Retinal pigment epithelial cell (primary cell): ENCODE data around the gene CMTM4.
A peak's percentile ranks its signal among the peaks of the same experiment; 100 is the strongest.

ENCODE experiments used
- DNase-seq: peaks from one replicate; pipeline ENCODE4 v3.0.0-alpha.2; 2010; ENCODE audit warnings: low read depth
- H3K4me3 ChIP-seq: 2 replicates; pipeline ENCODE4 v1.5.1; 2011; ENCODE audit warnings: mild to moderate bottlenecking, low read length, control low read depth, moderate library complexity
- TF ChIP-seq, protein P1 (sequence below): conservative IDR thresholded peaks from 2 replicates; pipeline ENCODE4 v1.5.1; 2011; ENCODE audit warnings: low read depth, low read length, control low read depth, inconsistent platforms

Gene CMTM4

DNA sequence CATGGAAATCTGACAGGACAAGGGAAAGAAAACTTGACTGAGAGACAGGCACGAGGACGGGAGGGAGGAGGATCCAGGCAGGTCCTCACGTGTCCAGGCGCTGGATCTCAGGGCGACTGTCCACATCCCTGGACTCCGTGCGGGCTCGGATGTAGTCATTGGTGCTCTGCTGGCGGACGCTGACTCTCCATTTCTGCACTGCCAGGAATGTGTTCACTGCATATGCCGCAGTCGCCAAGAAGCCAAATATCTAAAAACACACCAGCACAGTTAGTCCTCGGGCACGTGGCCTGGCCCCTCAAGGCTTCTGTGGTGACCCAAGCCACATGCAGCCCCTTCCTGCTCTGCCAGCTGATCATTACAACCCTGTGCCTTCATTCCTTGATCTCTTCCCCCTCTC is 74.6 kb downstream of the CMTM4 start:
- H3K4me3 ChIP-seq, result no peak overlapping the region
- DNase-seq, result no peak
- TF ChIP-seq, protein P1, sequence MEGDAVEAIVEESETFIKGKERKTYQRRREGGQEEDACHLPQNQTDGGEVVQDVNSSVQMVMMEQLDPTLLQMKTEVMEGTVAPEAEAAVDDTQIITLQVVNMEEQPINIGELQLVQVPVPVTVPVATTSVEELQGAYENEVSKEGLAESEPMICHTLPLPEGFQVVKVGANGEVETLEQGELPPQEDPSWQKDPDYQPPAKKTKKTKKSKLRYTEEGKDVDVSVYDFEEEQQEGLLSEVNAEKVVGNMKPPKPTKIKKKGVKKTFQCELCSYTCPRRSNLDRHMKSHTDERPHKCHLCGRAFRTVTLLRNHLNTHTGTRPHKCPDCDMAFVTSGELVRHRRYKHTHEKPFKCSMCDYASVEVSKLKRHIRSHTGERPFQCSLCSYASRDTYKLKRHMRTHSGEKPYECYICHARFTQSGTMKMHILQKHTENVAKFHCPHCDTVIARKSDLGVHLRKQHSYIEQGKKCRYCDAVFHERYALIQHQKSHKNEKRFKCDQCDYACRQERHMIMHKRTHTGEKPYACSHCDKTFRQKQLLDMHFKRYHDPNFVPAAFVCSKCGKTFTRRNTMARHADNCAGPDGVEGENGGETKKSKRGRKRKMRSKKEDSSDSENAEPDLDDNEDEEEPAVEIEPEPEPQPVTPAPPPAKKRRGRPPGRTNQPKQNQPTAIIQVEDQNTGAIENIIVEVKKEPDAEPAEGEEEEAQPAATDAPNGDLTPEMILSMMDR, result no peak

DNA sequence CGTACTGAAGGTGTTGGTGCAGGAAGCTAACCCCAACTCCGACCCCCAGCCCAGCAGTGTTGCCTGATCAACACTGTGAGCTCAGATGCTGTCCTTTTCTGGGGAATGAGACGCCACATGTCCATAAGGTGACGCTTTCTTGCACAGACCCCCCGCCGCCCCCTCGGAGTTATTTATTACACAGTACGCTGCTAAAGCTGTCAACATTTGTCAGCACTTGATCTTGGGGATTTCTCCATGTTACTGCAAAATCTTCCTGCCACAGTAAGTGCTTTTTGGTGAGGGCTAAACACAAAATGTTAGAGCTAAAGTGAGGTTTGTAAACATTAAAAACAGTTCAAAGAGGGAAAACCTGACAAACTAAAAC is 76.1 kb downstream of the CMTM4 start:
- no peak for DNase-seq
- H3K4me3 ChIP-seq, result no peak overlapping the region
- TF ChIP-seq, protein P1, result no peak

DNA sequence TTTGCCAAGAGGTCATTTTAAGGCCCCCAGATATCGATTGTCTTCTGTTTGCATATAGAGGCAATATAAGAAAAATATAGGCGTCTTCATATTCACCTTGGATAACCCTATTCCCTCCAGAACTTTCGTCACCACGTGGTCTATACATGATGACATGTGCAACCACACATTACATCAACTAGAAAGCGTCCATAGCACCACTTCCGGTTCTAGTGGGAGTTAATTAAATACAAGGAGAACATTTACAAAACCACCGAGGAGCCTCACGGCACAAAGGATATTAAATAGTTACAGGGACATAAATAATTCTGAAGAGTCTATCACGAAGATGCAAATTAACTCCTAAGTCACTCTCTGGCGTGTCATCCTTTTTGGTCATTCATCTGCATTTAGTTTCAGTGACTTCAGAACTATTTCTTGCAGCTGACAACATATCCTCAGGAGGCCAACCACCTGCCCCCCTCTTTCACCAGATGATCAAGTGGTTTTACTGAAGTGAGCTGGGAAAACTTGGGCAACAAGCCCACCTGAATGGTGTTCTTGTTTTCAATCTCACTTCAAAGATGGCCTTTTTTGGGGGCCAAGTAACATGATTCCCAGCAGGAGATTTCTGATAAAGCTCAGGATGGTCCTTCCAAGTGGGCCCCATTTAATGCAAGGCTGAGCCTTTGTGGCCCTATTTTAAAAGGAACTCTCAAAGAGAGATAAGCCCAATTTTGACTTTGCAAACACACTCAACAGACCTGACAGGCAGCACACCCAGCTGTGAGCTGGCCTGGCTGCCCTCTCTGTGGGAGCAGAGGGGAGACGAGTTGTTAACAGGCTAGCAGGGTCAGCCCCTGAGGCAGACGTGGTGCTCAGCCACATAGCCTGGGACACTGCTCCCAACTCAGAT is 76.8 kb downstream of the CMTM4 start:
- no peak overlapping the region for H3K4me3 ChIP-seq
- TF ChIP-seq, protein P1, result no peak
- no peak for DNase-seq

DNA sequence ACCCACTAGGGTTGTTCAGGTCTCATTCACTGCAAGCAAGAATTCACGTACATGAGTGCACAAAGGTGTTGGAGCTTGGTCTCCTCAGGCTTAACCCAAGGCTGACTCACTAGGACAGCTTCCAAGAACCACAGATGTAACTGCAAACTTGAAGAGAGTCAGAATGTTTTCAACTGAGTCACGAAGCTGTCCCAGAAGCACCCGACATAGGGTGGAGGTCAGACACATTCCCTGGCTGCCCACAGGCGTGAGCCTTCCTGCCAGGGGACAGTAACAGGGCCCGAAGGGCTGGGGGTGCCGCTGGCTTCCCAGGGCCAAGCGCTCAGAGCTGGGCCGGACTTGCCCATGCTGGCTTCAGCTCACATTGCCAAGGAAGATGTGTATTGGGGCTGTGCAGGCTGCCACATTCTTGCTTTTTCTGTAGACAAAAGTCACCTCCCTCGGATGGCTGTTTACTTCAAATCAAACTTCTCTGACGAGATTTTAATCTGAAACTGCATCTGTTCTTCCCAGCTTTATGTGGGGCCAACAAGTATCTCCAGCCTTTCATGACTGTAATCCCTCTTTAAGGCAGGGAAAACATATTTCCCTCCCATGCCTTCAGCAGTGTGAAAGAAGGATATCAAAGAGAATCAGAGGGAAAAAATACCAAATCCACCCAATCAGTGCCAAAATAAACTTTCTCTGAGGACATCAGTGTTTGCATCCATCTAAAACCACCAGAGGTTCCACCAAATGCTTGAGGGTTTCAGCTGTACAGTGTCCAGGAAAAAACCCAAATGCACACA is 77.8 kb downstream of the CMTM4 start:
- H3K4me3 ChIP-seq, result no peak overlapping the region
- TF ChIP-seq, protein P1, result no peak
- DNase-seq, result peak; percentile 64

DNA sequence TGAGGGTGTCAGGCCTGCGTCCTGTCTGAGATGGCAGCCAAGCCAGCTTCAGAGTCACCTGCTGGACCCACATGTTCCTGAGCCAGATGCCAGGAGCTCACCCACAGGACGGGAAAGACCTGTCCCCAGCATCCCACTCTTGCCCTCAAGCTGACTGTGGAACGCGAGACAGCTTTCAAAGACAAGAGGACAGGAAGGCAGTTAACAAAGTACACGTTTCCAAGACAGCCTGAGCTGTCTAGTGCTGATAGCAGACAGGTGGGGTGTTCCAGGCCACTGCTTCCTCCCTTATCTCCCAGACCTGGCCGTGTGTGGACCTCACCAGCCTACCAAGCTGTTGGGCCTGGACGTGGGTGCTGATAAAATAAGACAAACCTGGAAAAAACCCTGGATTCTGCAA is 78.8 kb downstream of the CMTM4 start:
- DNase-seq, result no peak
- TF ChIP-seq, protein P1, result no peak

DNA sequence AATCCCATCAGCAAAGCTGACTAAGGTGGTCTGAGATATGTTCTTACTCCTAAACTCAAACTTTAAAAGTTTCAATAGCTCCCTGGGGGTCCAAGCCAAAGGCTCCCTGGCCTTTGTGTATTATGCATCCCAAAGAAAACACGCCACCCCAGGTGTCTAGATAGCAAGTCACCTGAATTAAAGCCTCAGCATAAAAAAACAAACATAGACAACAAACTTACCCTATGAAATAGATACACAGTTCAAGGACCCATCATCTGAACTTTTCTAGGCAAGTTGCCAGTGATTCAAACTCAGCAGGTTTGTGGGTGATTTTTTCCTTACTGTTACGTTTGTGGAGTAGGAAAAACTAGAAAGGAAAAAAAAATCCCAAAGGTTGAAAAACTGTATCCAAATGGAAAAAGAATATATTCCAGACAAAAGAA is 79.5 kb downstream of the CMTM4 start:
- TF ChIP-seq, protein P1, result no peak
- H3K4me3 ChIP-seq, result no peak overlapping the region
- DNase-seq, result no peak

More for the DNA sequence above, 78.8 kb downstream of the CMTM4 start:
- no peak overlapping the region for H3K4me3 ChIP-seq

DNA sequence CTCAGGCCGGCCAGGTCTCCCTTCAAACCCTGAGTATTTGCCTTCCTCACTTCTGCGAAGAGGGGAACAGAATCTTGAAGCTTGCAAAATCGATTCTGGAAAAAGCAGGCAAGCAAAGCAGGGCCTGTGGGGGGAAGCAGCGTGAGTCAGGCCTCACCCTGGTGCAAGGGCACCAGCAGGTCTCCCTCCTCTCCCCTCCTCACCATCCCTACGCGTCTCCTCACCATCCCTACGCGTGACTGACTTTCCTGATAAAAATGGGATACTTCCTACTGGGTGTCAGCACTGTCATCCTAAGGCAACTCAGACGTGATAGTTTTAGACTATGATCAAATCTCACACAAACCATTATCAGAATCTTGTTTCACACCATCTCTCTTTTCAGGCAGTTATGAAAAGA is 80.0 kb downstream of the CMTM4 start:
- TF ChIP-seq, protein P1, result no peak
- no peak for DNase-seq
- H3K4me3 ChIP-seq, result no peak overlapping the region
